22Rv1 (cell line): Measurements from ENCODE around the gene DEUP1.

ENCODE experiments used
- ZFX ChIP-seq: fragments of 450-650 bp; IDR thresholded peaks from 2 replicates; pipeline ENCODE4 v1.6.1; 2017; ENCODE audit warnings: antibody characterized with exemption, borderline replicate concordance
- TF ChIP-seq, protein P1 (sequence below): fragments of 450-650 bp; IDR thresholded peaks from 2 replicates; pipeline ENCODE4 v1.5.1; 2017; ENCODE audit warnings: mild to moderate bottlenecking

DNA sequence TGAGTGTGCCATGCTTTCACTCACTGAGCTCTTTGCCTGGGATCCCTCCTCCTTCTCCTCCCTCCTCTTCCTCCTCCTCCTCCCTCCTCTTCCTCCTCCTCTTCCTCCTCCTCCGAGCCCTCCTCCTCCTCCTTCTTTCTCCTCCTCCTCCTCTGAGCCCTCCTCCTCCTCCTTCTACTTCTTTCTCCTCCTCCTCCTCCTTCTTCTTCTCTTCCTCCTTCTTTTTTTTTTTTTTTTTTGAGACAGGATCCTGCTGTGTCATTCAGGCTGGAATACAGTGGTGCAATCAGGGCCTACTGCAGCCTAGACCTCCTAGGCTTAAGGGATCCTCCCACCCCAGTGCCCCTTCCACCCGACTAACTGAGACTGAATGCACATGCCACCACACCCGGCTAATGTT, 62.3 kb downstream of the DEUP1 start:
- TF ChIP-seq, protein P1, sequence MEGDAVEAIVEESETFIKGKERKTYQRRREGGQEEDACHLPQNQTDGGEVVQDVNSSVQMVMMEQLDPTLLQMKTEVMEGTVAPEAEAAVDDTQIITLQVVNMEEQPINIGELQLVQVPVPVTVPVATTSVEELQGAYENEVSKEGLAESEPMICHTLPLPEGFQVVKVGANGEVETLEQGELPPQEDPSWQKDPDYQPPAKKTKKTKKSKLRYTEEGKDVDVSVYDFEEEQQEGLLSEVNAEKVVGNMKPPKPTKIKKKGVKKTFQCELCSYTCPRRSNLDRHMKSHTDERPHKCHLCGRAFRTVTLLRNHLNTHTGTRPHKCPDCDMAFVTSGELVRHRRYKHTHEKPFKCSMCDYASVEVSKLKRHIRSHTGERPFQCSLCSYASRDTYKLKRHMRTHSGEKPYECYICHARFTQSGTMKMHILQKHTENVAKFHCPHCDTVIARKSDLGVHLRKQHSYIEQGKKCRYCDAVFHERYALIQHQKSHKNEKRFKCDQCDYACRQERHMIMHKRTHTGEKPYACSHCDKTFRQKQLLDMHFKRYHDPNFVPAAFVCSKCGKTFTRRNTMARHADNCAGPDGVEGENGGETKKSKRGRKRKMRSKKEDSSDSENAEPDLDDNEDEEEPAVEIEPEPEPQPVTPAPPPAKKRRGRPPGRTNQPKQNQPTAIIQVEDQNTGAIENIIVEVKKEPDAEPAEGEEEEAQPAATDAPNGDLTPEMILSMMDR, result no peak
- no peak for TF ChIP-seq ZFX
